Globus pallidus (tissue), 1 donor: ENCODE results near the gene DYDC1.
"Not testable (repeated sequence)": the region's sequence is repeated elsewhere in the genome, so short reads cannot be mapped to it uniquely, and the experiment has no call there.

Experiments used
- DNase-seq: peaks from one replicate; pipeline ENCODE4 v3.0.0-alpha.2; 2015; ENCODE audit warnings: low spot score

DYDC1 gene

DNA sequence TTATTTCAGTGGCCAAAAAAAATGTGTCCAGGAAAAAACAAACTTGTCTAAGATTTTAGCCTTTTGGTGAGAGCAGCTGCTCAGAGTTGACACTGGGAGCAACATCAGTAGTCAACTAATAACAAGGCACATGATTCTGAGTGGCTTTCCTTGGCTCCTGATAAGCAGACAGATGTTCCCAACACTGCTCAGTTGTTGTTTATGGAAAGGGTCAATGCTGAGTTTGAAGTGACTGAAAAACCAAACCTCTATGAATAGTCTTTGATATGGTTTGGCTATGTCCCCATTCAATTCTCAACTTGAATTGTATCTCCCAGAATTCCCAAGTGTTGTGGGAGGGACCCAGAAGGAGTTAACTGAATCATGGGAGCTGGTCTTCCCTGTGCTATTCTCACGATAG, 12.3 kb downstream of the DYDC1 start:
- DNase-seq, result no peak

DNA sequence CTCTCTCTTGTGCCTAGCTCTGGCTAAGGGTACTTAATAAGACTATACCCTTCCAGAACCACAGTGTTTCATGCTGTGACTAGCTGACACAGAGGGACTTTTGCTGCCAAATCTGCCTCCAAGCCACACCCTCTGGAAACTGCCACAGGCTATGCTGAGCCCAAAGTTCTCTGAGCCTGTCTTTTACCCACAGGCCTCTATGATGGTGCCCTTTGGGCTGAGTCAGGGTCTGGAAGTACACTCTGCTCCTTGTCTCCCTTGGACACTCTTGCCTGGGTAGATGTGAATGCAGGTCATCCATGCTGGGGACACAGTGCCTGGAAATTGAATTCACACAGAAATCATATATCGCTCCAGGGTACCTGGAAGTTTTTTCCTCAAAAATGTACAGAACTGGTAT, 22.6 kb downstream of the DYDC1 start:
- DNase-seq, result no peak

DNA sequence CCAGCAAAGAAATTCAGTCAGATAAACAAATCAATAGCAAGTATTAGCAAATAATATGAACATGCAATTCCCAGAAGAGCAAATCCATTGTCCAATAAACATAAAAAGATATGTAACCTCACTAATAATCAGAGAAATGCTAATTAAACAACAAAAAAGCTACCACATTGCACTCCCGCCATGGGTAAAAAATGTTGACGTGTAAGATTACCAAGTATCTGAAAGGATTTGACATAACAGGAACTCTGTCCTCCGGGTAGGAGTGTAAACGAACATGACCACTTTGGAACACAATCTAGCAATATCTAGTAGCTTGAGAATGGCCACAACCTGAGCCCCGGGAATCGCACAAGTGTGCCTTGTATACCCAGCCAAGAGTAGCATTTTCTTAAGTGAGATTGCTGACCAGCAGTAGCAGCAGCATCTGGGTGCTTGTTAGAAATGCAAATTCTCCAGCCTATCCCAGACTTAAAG, 31.6 kb downstream of the DYDC1 start:
- no peak for DNase-seq

DNA sequence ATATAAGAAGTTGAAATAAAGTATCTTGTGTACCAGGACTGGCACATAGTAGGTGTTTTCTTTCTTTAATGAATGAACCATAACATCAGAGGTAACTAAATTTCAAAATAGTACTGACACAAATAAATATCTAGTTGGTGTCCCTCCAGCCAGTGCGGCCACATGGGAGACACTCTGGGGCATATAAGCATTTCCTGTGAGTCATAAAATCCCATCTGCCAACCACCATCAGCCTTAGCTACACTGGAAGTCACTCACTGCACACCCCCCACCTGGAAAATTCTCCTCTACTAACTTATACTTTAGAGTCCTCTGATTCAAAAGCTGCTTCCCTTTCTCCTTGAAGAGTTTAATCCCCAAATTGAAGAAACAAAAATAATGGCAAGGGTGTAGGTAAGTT, 32.5 kb downstream of the DYDC1 start:
- no peak for DNase-seq

DNA sequence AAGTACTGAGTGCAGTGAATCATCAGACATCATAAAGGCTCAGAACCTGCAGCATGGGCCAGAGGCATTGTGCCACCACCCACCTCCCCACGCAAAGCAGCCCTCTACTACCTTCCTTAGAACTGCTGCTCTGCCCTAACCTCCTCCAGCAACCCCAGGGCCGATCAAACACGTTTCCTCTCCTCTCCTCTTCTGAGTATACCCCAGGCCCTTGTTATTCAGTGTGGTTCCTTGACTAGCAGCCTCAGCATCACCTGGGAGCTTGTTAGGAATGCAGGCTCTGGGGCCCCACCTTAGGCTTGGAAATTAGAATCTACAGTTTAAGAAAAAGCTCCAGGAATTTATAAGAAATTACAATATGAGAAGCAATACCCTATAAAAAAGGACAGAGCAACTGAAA, 33.2 kb downstream of the DYDC1 start:
- no peak for DNase-seq

DNA sequence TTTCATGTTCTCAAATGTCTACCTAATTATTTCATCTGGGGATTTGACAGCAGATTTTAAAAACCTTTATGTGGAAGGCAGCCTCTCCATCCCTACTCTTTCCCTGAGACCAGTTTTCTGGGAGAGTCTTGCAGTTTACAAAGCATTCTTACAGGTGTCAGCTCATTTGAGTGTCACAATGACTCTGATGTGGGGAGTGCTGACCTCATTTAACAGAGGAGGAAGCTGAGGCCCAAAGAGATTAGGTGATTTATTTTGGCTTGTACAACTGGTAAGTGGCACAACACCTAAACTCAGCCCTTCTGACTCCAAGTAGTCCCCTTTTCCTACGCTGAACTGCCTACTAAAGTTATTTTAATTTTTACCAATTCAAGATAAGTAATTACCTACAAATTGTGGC, 33.8 kb downstream of the DYDC1 start:
- no peak for DNase-seq

DNA sequence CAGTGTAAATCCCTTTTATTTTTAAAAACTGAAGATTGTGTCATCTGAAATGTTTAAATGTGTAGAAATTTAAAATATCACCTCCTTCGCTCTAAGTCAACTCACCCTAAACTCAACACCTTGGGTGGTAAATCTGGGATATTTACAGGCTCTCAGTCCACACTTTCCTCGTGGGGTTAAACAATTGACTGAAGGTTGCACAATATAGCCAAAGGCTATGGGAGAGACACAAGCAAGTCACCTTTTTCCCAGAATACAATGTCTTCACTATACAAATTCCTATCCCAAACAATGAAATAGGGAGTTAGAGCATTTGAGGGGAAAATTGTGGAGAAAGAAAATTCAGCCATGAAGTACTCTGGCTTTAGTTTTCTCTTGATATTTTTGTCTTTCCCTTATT, 34.4 kb downstream of the DYDC1 start:
- no peak for DNase-seq

DNA sequence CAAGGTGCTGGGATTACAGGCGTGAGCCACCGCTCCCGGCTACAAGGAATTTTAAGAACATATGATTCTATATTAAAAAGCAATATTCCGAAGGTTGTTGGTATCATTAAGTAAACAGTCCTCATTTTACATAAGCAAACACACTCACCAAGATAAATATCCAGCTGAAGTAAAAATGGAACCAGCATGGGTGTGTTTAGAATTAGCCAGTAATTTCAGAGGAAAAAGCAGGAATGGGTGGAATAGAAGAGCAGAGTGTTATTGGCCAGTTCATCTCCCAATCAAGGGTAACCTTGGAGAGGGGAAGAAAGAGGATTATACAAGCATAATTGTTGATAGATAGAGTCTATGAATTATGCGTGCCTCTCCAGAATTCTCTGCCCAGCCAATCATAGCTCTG, 35.4 kb downstream of the DYDC1 start:
- DNase-seq, result no peak

DNA sequence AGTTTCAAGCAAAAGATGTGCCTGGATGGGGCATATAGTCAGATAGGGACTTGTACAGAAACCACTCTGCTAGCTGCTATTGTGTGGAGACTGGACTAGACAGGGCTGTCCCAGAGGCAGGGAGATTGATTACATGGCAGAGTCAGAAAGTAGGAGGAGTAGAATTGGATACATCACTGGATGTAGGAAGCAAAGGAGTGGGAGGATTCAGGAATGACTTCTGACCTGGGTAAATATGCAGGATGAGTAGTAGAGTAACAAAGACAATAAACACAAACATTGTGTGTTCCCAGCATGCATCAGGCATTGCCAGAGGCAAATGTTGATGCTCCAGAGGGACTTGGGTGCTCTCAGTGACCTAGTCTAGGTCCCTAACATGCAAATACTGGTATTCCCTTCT, 36.2 kb downstream of the DYDC1 start:
- no peak for DNase-seq

DNA sequence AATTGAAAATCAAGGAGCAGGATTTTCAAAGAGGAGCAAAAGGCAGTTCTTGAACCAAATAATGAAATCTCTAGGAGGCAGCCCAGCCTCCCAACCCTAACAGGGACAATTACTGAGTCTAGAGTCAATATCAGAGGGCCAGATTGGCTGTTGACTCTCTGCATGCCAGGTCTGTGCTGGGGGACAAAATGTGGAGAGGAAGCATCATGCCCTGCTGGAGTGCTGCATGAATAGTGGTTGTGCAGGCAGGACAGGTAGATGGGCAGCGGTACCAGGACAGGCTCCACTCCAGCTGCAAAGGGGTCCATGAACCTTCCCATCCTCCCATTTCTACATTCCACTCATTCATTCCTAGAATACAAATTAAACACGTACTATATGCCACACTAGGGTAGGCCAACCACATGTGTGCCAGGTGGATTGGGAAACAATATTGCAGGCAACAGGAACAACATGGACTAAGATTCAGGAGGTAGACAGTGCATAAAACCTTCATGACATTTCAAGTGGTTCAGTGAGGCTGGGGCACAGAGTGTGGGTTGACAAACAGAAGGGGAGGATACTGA, 36.7 kb downstream of the DYDC1 start:
- DNase-seq, result no peak

DNA sequence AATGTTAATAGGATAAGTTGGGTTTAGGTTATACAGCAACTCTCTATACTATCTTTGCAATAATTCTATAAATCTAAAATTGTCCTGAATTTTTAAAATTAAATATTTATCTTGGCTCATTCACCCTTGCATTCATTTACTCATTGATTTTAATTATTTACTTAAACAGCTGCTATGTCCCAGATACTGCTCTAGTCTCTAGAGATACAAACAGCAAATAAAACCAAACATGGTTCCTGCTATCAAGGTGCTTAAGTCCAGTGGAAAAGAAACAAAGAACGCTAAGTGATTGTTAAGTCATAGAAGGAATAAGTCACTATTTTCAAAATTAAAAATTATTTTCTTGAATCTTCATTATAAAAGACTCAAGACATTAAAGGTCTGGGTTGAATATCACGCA, 37.2 kb downstream of the DYDC1 start:
- no peak for DNase-seq

DNA sequence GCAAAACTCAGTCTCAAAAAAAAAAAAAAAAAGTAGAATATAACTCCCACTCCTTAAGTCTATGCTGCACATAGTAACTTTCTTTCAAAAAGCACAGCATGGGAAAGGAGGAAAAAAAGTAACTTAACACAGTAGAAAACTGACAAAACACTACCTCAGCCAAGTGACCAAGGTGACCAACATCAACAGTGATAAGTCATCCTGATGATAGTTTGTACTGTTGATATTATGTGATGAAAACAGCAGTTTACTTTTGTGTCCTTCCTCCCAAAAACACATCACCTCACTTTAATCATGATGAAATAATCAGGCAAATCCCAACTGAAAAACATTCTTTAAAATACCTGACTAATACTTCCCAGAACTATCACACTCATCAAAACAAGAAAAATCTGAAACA, 37.8 kb downstream of the DYDC1 start:
- DNase-seq, result no peak

DNA sequence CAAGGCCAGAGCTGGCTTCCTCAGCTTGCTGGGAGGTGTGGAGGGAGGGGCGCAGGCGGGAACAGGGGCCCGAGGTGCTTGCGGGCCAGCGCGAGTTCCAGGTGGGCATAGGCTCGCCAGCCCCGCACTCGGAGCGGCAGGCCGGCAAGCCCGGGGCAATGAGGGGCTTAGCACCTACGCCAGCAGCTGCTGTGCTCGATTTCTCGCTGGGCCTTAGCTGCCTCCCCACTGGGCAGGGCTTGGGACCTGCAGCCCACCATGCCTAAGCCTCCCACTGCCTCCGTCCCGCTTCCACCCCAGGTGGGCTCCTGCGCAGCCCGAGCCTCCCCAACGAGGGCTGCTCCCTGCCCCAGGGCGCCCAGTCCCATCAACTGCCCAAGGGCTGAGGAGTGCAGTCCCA, 41.2 kb downstream of the DYDC1 start:
- DNase-seq, result no peak

DNA sequence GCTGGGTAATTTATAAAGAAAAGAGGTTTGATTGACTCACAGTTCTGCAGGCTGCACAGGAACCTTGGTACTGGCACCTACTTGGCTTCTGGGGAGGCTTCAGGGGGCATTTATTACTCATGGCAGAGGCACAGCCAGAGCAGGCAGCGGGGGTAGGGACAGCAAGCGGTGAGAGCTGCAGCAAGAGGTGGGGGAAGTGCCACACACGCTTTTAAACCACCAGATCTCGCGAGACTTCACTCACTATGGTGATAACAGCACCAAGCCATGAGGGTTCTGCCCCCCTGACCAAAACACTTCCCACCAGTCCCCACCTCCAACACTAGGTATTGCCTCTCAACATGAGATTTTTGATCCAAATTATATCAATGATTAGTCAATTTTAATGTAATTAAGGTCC, 43.0 kb downstream of the DYDC1 start:
- no peak for DNase-seq

DNA sequence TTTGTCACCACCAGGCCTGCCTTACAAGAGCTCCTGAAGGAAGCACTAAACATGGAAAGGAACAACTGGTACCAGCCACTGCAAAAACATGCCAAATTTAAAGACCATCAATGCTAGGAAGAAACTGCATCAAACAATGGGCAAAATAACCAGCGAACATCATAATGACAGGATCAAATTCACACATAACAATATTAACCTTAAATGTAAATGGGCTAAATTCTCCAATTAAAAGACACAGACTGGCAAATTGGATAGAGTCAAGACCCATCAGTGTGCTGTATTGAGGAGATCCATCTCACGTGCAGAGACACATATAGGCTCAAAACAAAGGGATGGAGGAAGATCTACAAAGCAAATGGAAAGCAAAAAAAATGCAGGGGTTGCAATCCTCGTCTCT, 50.6 kb downstream of the DYDC1 start:
- DNase-seq, result not testable (repeated sequence)

DNA sequence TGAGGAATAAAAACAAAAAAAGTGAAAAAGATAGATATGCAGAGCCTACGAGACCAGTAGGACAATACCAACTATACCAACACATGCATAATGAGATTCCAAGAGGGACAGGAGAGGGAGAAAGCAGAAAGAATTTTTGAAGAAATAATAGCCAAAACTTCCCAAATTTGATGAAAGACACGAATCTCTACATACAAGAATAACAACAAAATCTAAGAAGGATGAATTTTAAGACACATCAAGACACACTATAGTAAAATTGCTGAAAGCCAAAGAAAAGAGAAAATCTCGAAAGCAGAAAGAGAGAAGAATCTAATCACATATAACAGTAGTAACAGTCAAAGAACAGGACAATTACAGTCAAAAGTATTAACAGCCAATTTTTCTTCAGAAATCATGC, 59.6 kb downstream of the DYDC1 start:
- no peak for DNase-seq

DNA sequence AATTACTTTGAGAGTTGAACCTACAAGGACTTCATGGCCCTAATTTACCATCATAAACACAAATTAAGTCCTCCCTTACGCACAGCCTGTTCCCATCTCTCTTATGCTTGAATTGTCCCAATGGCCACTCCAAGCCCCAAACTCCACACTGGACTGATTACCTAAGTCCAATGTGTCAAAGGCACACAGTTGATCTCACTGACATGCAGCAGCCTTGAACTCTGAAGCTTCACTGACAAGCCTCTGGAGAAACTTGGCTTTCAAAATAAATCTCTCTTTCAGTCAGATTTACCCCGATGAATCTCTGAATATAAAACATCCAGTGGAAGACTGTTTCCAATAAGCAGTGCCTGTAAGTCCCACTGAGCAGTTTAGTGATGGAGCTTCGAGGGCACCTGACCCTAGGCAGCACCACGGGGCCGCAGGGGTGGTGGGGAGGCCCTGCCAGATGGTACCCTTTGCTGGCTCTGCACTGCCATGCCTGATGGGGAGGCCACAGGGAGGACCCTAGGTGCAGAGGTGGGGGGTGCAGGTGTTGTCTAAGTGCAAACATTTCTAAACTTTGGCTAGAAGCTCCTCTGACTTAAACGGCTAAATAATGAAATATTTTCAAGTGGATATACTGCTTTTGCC, 63.8 kb downstream of the DYDC1 start:
- no peak for DNase-seq

DNA sequence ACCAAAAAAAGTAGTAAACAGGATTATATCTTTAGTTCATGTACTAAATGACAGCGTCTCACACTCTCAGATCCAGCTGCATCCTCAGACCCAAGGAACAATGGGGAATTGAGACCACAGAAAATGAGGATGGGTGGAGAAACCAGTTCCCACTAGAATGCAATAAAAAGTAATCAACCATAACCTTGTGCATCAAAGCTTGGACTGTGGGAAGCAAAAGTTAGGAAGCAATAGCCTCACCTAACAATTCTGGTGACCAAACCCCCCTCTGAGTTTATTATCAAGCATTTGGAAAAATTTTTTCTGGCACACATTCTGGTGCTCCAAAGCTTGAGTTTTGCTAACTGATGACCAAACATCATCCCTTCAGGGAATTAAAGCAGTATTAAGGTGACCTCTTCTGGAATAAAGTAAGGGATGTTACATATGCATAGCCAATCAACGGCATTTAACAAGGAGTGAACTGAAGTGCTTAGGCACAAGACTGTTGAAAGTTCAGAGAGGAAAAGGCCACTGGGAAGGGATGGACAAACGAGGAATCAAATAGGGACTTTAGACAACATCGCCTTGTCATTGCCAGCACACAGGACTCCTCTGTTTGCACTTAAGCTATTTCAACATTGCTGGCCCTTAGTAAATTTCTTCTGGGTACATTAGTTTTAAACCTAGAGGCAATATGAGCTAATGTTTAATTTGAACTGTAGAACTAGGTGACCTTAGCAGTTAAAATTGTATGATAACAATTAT, 65.9 kb downstream of the DYDC1 start:
- DNase-seq, result no peak

DNA sequence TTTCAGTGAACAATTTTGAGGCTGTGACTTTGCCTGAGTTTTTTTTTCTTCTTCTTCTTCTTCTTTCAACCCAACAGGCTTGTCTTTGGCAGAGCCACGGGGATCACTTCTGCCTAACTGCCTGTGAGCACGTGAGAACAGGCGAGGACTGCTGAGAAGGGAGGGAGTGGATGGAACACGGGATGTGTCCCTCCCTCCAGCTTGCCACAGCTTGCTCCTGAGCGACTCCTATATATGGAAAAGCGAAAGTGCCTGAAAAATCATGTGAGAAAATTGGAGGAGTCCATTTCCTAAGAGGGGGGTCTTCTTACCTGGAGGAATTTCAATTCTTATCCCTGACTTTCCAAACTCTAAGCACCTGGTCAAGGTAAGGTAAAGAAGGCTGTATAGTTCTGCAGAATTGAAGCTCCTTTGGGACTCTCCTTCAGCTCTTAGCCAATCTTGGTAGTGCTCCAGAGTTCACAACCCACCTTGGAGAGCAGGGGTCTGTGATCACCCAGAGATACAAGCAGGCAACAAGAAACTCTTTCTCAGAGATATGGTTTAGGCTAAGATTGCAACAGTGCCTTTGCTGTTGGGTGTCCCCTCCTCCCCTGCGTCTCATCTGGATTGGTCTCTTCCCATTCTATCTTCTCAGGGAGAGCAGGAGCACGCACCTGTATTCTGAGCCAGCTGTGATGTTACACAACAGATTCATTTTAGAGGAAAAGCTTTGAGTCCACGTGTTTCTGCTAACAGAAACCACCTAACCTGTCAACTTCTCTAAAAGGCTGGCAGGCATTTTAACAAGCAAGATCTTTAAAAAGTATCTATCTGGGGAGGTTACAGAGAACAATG, 66.9 kb downstream of the DYDC1 start, which contains the start of gene MAT1A:
TSS of gene MAT1A (minus strand) at position 208 of the 837 bp plus-strand sequence. CDS start 235 bp downstream, outside the sequence.
- no peak for DNase-seq

DNA sequence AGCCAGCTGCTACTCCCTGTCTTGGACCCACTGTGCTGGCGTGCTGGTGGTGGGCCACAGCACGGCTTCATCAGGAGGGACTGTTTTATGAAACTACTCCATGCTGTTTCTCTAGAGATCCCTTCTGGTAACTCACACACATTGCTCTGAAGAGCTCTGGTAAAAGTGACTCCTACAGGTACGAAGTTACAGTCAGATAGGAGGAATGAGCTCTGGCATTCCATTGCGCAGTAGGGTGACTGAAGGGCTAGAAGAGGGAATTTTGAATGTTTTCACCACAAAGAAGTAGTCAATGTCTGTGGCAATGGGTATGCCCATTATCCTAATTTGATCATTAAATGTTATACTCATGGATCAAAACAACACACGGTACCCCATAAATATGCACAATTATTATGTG, 67.7 kb downstream of the DYDC1 start:
- DNase-seq, result no peak
